SK-N-SH treated with all-trans-retinoic acid at 6 μM for 48 hours (cell line): Measurements from ENCODE around the gene CGNL1.
A peak's percentile ranks its signal among the peaks of the same experiment; 100 is the strongest.

Experiments
- ATAC-seq: fragments of 200-7000 bp; cut with Tn5 transposase; 3 replicates; pipeline ENCODE4 v1.9.1; 2020; ENCODE audit warnings: mild to moderate bottlenecking, moderate library complexity
- ARNTL ChIP-seq: fragments of 450-650 bp; formaldehyde crosslinking; IDR thresholded peaks from 2 replicates; pipeline ENCODE4 v1.5.0; 2020; ENCODE audit warnings: low read depth, mild to moderate bottlenecking, moderate library complexity, borderline replicate concordance
- BACH2 ChIP-seq: fragments of 250-450 bp; sonication (Bioruptor Pico); IDR thresholded peaks from 2 replicates; pipeline ENCODE4 v1.9.0; 2021; ENCODE audit warnings: mild to moderate bottlenecking, borderline replicate concordance
- CSDC2 ChIP-seq: fragments of 250-450 bp; sonication (Bioruptor Pico); IDR thresholded peaks from 2 replicates; pipeline ENCODE4 v1.5.0; 2020; ENCODE audit warnings: mild to moderate bottlenecking, moderate library complexity
- ESRRG ChIP-seq: fragments of 250-450 bp; sonication (Bioruptor Pico); IDR thresholded peaks from 2 replicates; pipeline ENCODE4 v1.6.1; 2021; ENCODE audit warnings: mild to moderate bottlenecking
- GLIS3 ChIP-seq: fragments of 250-450 bp; sonication (Bioruptor Pico); IDR thresholded peaks from 2 replicates; pipeline ENCODE4 v1.5.0; 2020; ENCODE audit warnings: mild to moderate bottlenecking, moderate library complexity
- ISL1 ChIP-seq: fragments of 250-450 bp; sonication (Bioruptor Pico); IDR thresholded peaks from 2 replicates; pipeline ENCODE4 v2.1.2; 2022; ENCODE audit warnings: mild to moderate bottlenecking, moderate library complexity
- PATZ1 ChIP-seq: fragments of 250-450 bp; sonication (Bioruptor Pico); IDR thresholded peaks from 2 replicates; pipeline ENCODE4 v1.8.0; 2020; ENCODE audit warnings: mild to moderate bottlenecking, moderate library complexity, borderline replicate concordance
- POU6F1 ChIP-seq: fragments of 250-450 bp; sonication (Bioruptor Pico); IDR thresholded peaks from 2 replicates; pipeline ENCODE4 v1.8.0; 2021; ENCODE audit warnings: low read depth, mild to moderate bottlenecking, moderate library complexity, borderline replicate concordance
- PPARA ChIP-seq: fragments of 250-450 bp; sonication (Bioruptor Pico); IDR thresholded peaks from 2 replicates; pipeline ENCODE4 v1.5.0; 2020; ENCODE audit warnings: mild to moderate bottlenecking, borderline replicate concordance
- RARB ChIP-seq: fragments of 250-450 bp; sonication (Bioruptor Pico); IDR thresholded peaks from 2 replicates; pipeline ENCODE4 v1.8.0; 2021; ENCODE audit warnings: mild to moderate bottlenecking, moderate library complexity
- SNAI2 ChIP-seq: fragments of 250-450 bp; sonication (Bioruptor Pico); IDR thresholded peaks from 2 replicates; pipeline ENCODE4 v1.5.0; 2020; ENCODE audit warnings: mild to moderate bottlenecking, moderate library complexity
- TCF4 ChIP-seq: fragments of 250-450 bp; sonication (Bioruptor Pico); IDR thresholded peaks from 2 replicates; pipeline ENCODE4 v1.8.0; 2021; ENCODE audit warnings: mild to moderate bottlenecking, moderate library complexity, borderline replicate concordance
- TOX ChIP-seq: fragments of 250-450 bp; sonication (Bioruptor Pico); IDR thresholded peaks from 2 replicates; pipeline ENCODE4 v1.8.0; 2021; ENCODE audit warnings: mild to moderate bottlenecking, moderate library complexity, borderline replicate concordance
- ZFP3 ChIP-seq: fragments of 250-450 bp; sonication (Bioruptor Pico); IDR thresholded peaks from 2 replicates; pipeline ENCODE4 v1.5.0; 2020; ENCODE audit warnings: mild to moderate bottlenecking, moderate library complexity
- ZNF565 ChIP-seq: fragments of 450-650 bp; formaldehyde crosslinking; conservative IDR thresholded peaks from 2 replicates; pipeline ENCODE4 v1.5.0; 2020; ENCODE audit warnings: low read depth, mild to moderate bottlenecking, moderate library complexity
- ZNF70 ChIP-seq: fragments of 450-650 bp; formaldehyde crosslinking; IDR thresholded peaks from 2 replicates; pipeline ENCODE4 v1.5.0; 2020; ENCODE audit warnings: mild to moderate bottlenecking, moderate library complexity
- ZNF8 ChIP-seq: fragments of 450-650 bp; formaldehyde crosslinking; IDR thresholded peaks from 2 replicates; pipeline ENCODE4 v1.5.0; 2020; ENCODE audit warnings: mild to moderate bottlenecking, moderate library complexity
- TF ChIP-seq, protein P1 (sequence below): fragments of 250-450 bp; sonication (Bioruptor Pico); IDR thresholded peaks from 2 replicates; pipeline ENCODE4 v1.5.1; 2021; ENCODE audit warnings: mild to moderate bottlenecking, moderate library complexity
- TF ChIP-seq, protein P2 (sequence below): fragments of 250-450 bp; sonication (Bioruptor Pico); IDR thresholded peaks from 2 replicates; pipeline ENCODE4 v1.5.1; 2020; ENCODE audit warnings: low read depth, mild to moderate bottlenecking, moderate library complexity

Gene CGNL1

GRCh38 chr15:57460208-57460816, 84.0 kb downstream of the CGNL1 start:
- no peak for ATAC-seq

DNA sequence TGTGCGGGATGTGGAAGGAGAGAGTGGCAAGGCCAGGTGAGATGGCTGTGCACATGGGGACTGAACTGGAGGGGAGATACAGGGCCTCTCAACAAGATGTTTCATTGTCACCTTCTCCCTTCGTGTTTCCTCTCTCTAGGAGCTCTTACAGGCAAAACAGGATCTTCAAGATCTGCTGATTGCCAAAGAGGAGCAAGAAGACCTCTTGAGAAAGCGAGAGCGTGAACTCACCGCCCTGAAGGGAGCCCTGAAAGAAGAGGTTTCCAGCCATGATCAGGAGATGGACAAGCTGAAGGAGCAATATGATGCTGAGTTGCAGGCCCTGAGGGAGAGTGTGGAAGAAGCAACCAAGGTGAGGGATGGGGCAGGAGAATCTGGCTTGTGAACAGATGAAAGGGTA, 85.2 kb downstream of the CGNL1 start:
- TF ChIP-seq TOX, result no peak
- TF ChIP-seq ZNF70 (CRISPR knock-in tag), result no peak
- TF ChIP-seq SNAI2 (CRISPR knock-in tag), result no peak
- no peak for TF ChIP-seq ESRRG (CRISPR knock-in tag)
- TF ChIP-seq RARB (CRISPR knock-in tag), result no peak
- no peak for TF ChIP-seq ZFP3 (CRISPR knock-in tag)
- TF ChIP-seq, protein P1, sequence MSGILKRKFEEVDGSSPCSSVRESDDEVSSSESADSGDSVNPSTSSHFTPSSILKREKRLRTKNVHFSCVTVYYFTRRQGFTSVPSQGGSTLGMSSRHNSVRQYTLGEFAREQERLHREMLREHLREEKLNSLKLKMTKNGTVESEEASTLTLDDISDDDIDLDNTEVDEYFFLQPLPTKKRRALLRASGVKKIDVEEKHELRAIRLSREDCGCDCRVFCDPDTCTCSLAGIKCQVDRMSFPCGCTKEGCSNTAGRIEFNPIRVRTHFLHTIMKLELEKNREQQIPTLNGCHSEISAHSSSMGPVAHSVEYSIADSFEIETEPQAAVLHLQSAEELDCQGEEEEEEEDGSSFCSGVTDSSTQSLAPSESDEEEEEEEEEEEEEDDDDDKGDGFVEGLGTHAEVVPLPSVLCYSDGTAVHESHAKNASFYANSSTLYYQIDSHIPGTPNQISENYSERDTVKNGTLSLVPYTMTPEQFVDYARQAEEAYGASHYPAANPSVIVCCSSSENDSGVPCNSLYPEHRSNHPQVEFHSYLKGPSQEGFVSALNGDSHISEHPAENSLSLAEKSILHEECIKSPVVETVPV (CRISPR knock-in tag), result no peak
- TF ChIP-seq ISL1 (CRISPR knock-in tag), result no peak
- TF ChIP-seq BACH2 (CRISPR knock-in tag), result no peak
- no peak for TF ChIP-seq GLIS3 (CRISPR knock-in tag)
- TF ChIP-seq, protein P2, sequence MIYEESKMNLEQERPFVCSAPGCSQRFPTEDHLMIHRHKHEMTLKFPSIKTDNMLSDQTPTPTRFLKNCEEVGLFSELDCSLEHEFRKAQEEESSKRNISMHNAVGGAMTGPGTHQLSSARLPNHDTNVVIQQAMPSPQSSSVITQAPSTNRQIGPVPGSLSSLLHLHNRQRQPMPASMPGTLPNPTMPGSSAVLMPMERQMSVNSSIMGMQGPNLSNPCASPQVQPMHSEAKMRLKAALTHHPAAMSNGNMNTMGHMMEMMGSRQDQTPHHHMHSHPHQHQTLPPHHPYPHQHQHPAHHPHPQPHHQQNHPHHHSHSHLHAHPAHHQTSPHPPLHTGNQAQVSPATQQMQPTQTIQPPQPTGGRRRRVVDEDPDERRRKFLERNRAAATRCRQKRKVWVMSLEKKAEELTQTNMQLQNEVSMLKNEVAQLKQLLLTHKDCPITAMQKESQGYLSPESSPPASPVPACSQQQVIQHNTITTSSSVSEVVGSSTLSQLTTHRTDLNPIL (CRISPR knock-in tag), result no peak
- no peak for TF ChIP-seq TCF4
- TF ChIP-seq ZNF8 (CRISPR knock-in tag), result no peak
- ATAC-seq, result no peak

More at GRCh38 chr15:57460208-57460816, 84.0 kb downstream of the CGNL1 start:
- TF ChIP-seq ZNF565 (CRISPR knock-in tag) (no peak), PATZ1 (CRISPR knock-in tag) (no peak), CSDC2 (CRISPR knock-in tag) (no peak), GLIS3 (CRISPR knock-in tag) (no peak)

DNA sequence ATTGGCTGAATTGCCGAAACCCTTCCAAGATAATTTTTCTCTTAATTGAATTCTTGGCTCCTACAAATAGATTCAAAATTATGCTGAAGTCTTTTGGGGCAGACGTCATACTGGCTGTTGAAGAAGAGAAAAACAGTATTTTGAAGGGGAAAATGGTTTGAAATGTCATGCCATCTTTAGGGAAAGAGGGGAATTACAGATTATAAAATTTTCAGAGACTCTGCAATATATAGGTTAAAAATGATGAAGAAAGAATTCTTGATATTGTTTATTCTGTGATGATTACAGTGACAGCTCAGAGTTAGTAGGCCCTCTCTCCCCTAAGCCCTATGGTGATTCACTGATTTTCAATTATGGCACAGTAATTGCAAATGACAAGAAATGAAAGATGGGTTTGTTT, 86.1 kb downstream of the CGNL1 start:
- TF ChIP-seq GLIS3 (CRISPR knock-in tag) (no peak), TOX (no peak), ZNF565 (CRISPR knock-in tag) (no peak), ARNTL (CRISPR knock-in tag) (no peak), ZFP3 (CRISPR knock-in tag) (no peak), PPARA (CRISPR knock-in tag) (no peak), POU6F1 (no peak), ESRRG (CRISPR knock-in tag) (no peak), ZNF8 (CRISPR knock-in tag) (no peak), PATZ1 (CRISPR knock-in tag) (no peak)
- ATAC-seq, result peak; percentile 31; the same call in 2 of the 3 replicates

DNA sequence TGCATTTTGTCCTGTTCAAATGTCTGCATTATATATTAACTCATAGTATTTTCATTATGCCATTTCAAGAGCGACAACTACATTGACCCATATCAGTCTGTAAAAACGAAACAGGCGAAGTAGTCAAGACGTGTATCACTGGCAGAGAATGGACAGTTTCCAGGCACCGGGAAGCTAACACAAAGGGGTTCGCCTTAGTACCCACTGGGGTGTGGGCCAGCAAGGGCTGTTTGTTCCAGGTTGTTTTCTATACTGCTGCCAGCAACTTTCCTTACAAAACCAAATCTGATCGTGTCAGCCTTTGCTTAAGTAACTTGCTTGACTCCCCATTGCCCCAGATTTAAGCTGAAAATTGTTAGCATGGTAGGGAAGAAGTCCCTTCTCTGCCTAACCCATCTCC, 87.1 kb downstream of the CGNL1 start:
- TF ChIP-seq TOX, result no peak
- TF ChIP-seq PATZ1 (CRISPR knock-in tag), result no peak
- no peak for TF ChIP-seq ESRRG (CRISPR knock-in tag)
- TF ChIP-seq, protein P2 (CRISPR knock-in tag), result no peak
- ATAC-seq, result no peak
